ENCODE data around the gene LPO. TPM values are rescaled to one million over a fixed set of nuclear protein-coding genes. Genes with fewer than 3 reads are reported as not detected.

LPO gene
- total and polyA plus RNA-seq, 8 donors: 0.10 TPM; not detected in 7

- Histone ChIP-seq H3K27me3 (peaks cover 0 to 76% (median 20%) of the 10 kb centered on the region in 3 donors), H3K27ac (peak overlapping the region in 1 of 5 donors; percentile 29), H3K36me3 (no peaks in the 10 kb centered on the region), H3K9me3 (no peaks in the 10 kb centered on the region), H3K4me1 (peaks cover 4 to 13% (median 12%) of the 10 kb centered on the region in 4 donors), H3K4me3 (peak overlapping the region; percentile 46 to 64 (median 54))
- TF ChIP-seq EP300 (IDR thresholded peaks at IDR 0.05) (no peak), POLR2AphosphoS5 (IDR thresholded peaks at IDR 0.05) (peak in 1 of 3 donors; percentile 9), CTCF (IDR thresholded peaks at IDR 0.05) (peak in 5 of 7 experiments; percentile 63 to 93 (median 86)), POLR2A (IDR thresholded peaks at IDR 0.05) (no peak)
- WGBS, 5 donors: 3 to 10% (median 5%) methylated on average over 40 to 57 of the region's 57 CpGs
- peak; percentile 66 to 89 for DNase-seq
- intact Hi-C loops (cut with DNase I; ENCODE audit: low total_unique reads): no loop called here
Measured at GRCh38 chr17:58249270-58250133, 11.1 kb downstream of the LPO start.

GRCh38 chr17:58250344-58251011, 12.1 kb downstream of the LPO start:
- no peak overlapping the region for H3K27ac ChIP-seq
- no peaks in the 10 kb centered on the region for H3K36me3 ChIP-seq
- WGBS, 5 donors: 76 to 83% (median 81%) methylated on average over 11 to 12 of the region's 12 CpGs
- intact Hi-C loops (cut with DNase I; ENCODE audit: low total_unique reads): no loop called here
- DNase-seq: no peak
- H3K27me3 ChIP-seq: peaks cover 0 to 76% (median 25%) of the 10 kb centered on the region in 3 donors
- H3K4me3 ChIP-seq: no peak overlapping the region
- peaks cover 4 to 13% (median 12%) of the 10 kb centered on the region in 4 donors for H3K4me1 ChIP-seq
- no peaks in the 10 kb centered on the region for H3K9me3 ChIP-seq
- TF ChIP-seq POLR2AphosphoS5 (IDR thresholded peaks at IDR 0.05): no peak
- TF ChIP-seq POLR2A (IDR thresholded peaks at IDR 0.05): no peak
- TF ChIP-seq EP300 (IDR thresholded peaks at IDR 0.05): no peak
- no peak for TF ChIP-seq CTCF (IDR thresholded peaks at IDR 0.05)

GRCh38 chr17:58252141-58252540, 13.8 kb downstream of the LPO start:
- Histone ChIP-seq H3K36me3 (no peaks in the 10 kb centered on the region), H3K4me3 (no peak overlapping the region), H3K4me1 (peaks cover 4 to 13% (median 12%) of the 10 kb centered on the region in 4 donors), H3K9me3 (no peaks in the 10 kb centered on the region), H3K27me3 (peaks cover 0 to 76% (median 25%) of the 10 kb centered on the region in 3 donors), H3K27ac (no peak overlapping the region)
- intact Hi-C loops (cut with DNase I; ENCODE audit: low total_unique reads): no loop called here
- TF ChIP-seq EP300 (IDR thresholded peaks at IDR 0.05) (no peak), CTCF (IDR thresholded peaks at IDR 0.05) (no peak), POLR2A (IDR thresholded peaks at IDR 0.05) (no peak), POLR2AphosphoS5 (IDR thresholded peaks at IDR 0.05) (no peak)
- WGBS, 5 donors: 49 to 65% (median 58%) methylated on average over 8 to 9 of the region's 9 CpGs
- DNase-seq: no peak

- intact Hi-C loops (cut with DNase I; ENCODE audit: low total_unique reads): no loop called here
- Histone ChIP-seq H3K4me1 (peaks cover 4 to 13% (median 12%) of the 10 kb centered on the region in 4 donors), H3K27me3 (peaks cover 0 to 74% (median 25%) of the 10 kb centered on the region in 3 donors), H3K36me3 (no peaks in the 10 kb centered on the region), H3K27ac (no peak overlapping the region), H3K9me3 (no peaks in the 10 kb centered on the region), H3K4me3 (no peak overlapping the region)
- TF ChIP-seq CTCF (IDR thresholded peaks at IDR 0.05): no peak
- no peak for TF ChIP-seq EP300 (IDR thresholded peaks at IDR 0.05)
- TF ChIP-seq POLR2AphosphoS5 (IDR thresholded peaks at IDR 0.05): no peak
- TF ChIP-seq POLR2A (IDR thresholded peaks at IDR 0.05): no peak
- no peak for DNase-seq
- WGBS, 5 donors: 76 to 84% (median 82%) methylated on average over 3 of the region's 3 CpGs
Measured at GRCh38 chr17:58253082-58253481, 14.7 kb downstream of the LPO start.
